Neutrophil (primary cell): Measurements from ENCODE around the gene MAP3K14.
A peak's percentile ranks its signal among the peaks of the same experiment; 100 is the strongest.
"Not testable (repeated sequence)": the region's sequence is repeated elsewhere in the genome, so short reads cannot be mapped to it uniquely, and the experiment has no call there.

Source experiments
- H3K27ac ChIP-seq: fragments of 200-600 bp; sonication (generic); 2 replicates; pipeline ENCODE4 v1.5.1; 2016; ENCODE audit warnings: mild to moderate bottlenecking, moderate library complexity
- H3K27me3 ChIP-seq: fragments of 200-600 bp; sonication (generic); 2 replicates; pipeline ENCODE4 v1.6.0; 2016; ENCODE audit warnings: mild to moderate bottlenecking
- H3K36me3 ChIP-seq: fragments of 200-600 bp; sonication (generic); 2 replicates; pipeline ENCODE4 v1.5.1; 2017
- H3K4me1 ChIP-seq, 2 experiments: fragments of 200-600 bp in 1 of 2; sonication (generic) in 1 of 2; 1 replicate in 1 of 2; 2 replicates in 1 of 2; pipeline versions ENCODE4 v1.5.1 to v1.6.1; 2013 to 2016; ENCODE audit warnings: low read depth in 1 of 2, low read length in 1 of 2, mild to moderate bottlenecking in 1 of 2, moderate library complexity in 1 of 2; ENCODE audit not compliant: control insufficient read depth in 1 of 2, insufficient read depth in 1 of 2
- H3K4me3 ChIP-seq, 2 experiments: fragments of 200-600 bp in 1 of 2; sonication (generic) in 1 of 2; 1 replicate in 1 of 2; 2 replicates in 1 of 2; pipeline ENCODE4 v1.5.1; 2013 to 2016; ENCODE audit warnings: low read depth in 1 of 2, low read length in 1 of 2, mild to moderate bottlenecking in 1 of 2, moderate library complexity in 1 of 2
- H3K9me3 ChIP-seq: fragments of 200-600 bp; sonication (generic); 2 replicates; pipeline ENCODE4 v1.5.1; 2016
- TF ChIP-seq, protein P1 (sequence below): fragments of 200-600 bp; sonication (generic); IDR thresholded peaks from 2 replicates; pipeline ENCODE4 v1.5.1; 2016; ENCODE audit warnings: antibody characterized with exemption

MAP3K14 gene

DNA sequence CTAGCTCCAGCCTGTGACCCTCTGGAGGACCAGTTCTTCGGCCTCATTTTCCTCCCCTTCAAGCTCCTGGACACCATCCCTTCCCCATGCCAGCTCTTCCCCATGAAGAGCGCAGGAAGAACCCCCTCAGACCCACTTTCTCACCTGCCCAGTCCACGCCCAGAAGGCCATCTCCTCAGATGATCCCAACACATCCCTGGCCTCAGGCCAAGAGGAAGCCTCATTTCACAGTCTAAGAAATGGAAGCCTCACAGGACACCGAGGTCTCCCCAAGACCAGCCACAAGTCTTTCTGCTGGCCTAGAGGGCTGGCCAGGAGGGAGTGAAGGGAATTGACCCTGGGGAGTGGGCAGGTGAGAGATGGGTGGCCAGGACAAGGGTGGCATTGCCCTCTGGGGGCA is 62.9 kb downstream of the MAP3K14 start:
- no peaks in the 10 kb centered on the region for H3K9me3 ChIP-seq
- no peaks in the 10 kb centered on the region for H3K27me3 ChIP-seq
- H3K4me1 ChIP-seq: peaks cover under 1 to 28% of the 10 kb centered on the region in 2 experiments
- TF ChIP-seq, protein P1, sequence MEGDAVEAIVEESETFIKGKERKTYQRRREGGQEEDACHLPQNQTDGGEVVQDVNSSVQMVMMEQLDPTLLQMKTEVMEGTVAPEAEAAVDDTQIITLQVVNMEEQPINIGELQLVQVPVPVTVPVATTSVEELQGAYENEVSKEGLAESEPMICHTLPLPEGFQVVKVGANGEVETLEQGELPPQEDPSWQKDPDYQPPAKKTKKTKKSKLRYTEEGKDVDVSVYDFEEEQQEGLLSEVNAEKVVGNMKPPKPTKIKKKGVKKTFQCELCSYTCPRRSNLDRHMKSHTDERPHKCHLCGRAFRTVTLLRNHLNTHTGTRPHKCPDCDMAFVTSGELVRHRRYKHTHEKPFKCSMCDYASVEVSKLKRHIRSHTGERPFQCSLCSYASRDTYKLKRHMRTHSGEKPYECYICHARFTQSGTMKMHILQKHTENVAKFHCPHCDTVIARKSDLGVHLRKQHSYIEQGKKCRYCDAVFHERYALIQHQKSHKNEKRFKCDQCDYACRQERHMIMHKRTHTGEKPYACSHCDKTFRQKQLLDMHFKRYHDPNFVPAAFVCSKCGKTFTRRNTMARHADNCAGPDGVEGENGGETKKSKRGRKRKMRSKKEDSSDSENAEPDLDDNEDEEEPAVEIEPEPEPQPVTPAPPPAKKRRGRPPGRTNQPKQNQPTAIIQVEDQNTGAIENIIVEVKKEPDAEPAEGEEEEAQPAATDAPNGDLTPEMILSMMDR: no peak
- H3K36me3 ChIP-seq: peaks cover 38% of the 10 kb centered on the region
- H3K4me3 ChIP-seq: no peak overlapping the region
- no peak overlapping the region for H3K27ac ChIP-seq

DNA sequence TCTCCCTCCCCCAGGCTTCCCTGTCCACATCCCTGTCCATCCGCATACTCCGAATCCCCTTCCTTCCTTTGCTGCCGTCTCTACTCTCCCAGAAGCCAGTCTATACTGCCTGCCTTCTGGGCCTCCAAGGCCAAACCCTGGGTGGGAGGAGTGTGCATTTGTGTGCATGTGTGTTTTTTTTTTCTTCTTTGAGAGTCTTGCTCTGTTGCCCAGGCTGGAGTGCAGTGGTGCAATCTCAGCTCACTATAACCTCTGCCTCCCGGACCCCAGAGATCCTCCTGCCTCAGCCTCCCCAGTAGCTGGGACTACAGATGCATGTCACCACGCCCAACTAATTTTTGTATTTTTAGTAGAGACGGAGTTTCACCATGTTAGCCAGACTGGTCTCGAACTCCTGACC is 63.6 kb downstream of the MAP3K14 start:
- peaks cover 45% of the 10 kb centered on the region for H3K36me3 ChIP-seq
- H3K4me3 ChIP-seq, H3K9me3 ChIP-seq, H3K27me3 ChIP-seq, H3K27ac ChIP-seq: not testable (repeated sequence)
- H3K4me1 ChIP-seq: peaks cover 7 to 31% of the 10 kb centered on the region in 2 experiments

DNA sequence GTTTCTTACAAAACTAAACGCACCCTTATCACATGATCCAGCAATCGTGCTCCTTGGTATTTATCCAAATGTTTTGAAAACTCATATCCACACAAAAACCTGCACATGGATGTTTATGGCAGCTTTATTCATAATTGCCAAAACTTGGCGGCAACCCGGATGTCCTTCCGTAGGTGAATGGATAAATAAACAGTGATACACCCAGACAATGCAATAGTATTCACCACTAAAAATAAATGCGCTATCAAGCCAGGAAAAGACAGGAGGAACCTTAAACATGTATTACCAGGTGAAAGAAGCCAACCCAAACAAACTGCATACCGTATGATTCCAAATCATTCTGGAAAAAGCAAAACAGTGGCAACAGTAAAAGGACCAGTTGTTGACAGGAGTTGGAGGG is 64.9 kb downstream of the MAP3K14 start:
- no peaks in the 10 kb centered on the region for H3K27me3 ChIP-seq
- H3K9me3 ChIP-seq: no peaks in the 10 kb centered on the region
- peaks cover 18 to 38% of the 10 kb centered on the region in 2 experiments for H3K4me1 ChIP-seq
- no peak overlapping the region for H3K27ac ChIP-seq
- no peak overlapping the region for H3K4me3 ChIP-seq
- peaks cover 58% of the 10 kb centered on the region for H3K36me3 ChIP-seq
- TF ChIP-seq, protein P1: no peak

DNA sequence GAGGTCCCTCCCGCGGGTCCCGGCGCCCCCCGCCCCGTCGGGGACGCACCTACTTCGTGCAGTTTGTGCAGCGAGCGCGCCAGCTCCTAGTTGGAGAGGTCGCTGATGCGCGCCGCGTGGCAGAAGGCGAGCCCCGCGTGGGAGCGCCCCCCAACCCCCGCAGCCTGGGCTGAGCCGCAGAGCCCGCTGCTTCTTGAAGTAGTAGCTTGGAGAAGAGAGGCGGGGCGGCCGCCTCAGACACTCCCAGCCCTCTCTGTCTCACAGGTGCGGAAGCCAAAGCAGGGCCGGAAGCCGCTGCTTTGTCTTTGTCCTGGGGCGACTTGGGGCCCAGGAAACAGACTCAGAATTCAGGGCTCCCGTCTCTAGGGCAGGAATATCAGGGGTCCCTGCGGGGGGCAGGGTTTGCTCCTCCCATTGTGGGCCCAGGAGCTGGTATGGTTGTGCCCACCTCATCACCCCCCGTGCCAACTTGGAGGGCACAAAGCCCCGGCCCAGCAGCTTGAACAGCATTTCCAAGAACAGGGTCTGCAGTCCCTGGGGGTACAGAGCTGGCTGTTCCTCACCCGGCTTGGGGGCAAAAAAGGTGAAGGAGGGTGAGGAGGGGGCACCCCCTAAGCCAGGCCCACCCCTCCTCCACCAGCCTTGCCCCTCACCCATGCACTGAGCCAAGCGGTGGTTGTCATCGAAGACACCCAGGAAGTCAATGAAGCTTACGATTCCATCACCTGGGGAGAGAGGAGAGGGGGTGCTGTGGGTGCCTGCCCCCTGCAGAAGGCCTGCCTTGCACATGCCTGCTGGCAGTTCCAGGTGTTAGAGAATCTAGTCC is 68.5 kb downstream of the MAP3K14 start:
- TF ChIP-seq, protein P1: no peak
- peaks cover 8% of the 10 kb centered on the region for H3K9me3 ChIP-seq
- peaks cover 90% of the 10 kb centered on the region for H3K36me3 ChIP-seq
- peaks cover 35 to 39% of the 10 kb centered on the region in 2 experiments for H3K4me1 ChIP-seq
- no peaks in the 10 kb centered on the region for H3K27me3 ChIP-seq
- H3K4me3 ChIP-seq: peak overlapping the region; percentile 55 to 64
- H3K27ac ChIP-seq: peak overlapping the region; percentile 87

DNA sequence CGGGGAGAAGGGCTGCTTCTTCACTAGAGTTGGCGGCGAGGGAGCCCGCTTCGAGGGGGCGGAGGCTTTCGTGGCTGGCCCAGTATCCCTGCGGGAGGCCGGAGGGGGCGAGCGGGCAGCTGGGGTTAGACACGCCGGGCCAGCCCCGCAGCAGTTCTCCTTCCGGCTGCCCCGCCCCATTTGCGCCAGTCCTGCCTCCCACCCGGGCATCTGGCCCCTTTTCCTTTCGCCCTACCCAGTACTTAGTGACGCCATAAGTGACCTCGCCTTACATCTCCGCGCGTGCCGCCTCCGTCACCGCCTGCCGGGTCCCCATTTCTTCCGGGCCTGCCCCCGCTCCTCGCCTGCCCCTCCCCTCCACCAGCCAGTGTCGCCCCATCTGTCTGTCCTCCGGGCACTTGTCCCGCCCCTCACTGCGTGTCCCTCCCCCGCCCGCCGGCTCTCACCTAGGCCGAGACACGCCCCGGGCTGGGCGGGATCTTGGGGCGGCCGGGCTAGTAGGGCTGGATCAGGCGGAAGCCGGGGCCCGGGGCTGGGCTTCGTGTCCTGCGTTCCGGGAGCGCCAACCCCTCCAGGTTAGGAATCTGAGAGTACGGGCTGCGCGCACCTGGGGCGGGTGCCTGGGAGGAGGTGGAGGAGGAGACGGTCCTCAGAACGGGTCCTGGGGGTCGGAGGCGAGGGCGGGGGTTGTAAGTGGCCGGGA is 69.2 kb downstream of the MAP3K14 start:
- Histone ChIP-seq H3K9me3 (peaks cover 13% of the 10 kb centered on the region), H3K27me3 (no peaks in the 10 kb centered on the region), H3K4me1 (peaks cover 35 to 39% of the 10 kb centered on the region in 2 experiments), H3K36me3 (peaks cover 98% of the 10 kb centered on the region), H3K27ac (peak overlapping the region; percentile 87), H3K4me3 (peak overlapping the region; percentile 55 to 64)
- TF ChIP-seq, protein P1: peak; percentile 22
